Astrocyte of the spinal cord (primary cell): Measurements from ENCODE around the gene PTPRN2.
"Not testable (repeated sequence)": the region's sequence is repeated elsewhere in the genome, so short reads cannot be mapped to it uniquely, and the experiment has no call there.

Source experiments
- DNase-seq: peaks from one replicate; pipeline ENCODE4 v3.0.0; 2011; ENCODE audit warnings: low read depth, low spot score
- H3K4me3 ChIP-seq: 2 replicates; pipeline ENCODE4 v1.5.1; 2011; ENCODE audit warnings: low read depth, mild to moderate bottlenecking, low read length, moderate library complexity
- in situ Hi-C: cut with HindIII; loops from 2 replicates; pipeline ENCODE4 v1.10.0; 2017; ENCODE audit warnings: low sequenced_read_pairs
- TF ChIP-seq, protein P1 (sequence below): IDR thresholded peaks from 2 replicates; pipeline ENCODE4 v1.5.1; 2012; ENCODE audit warnings: low read depth, mild to moderate bottlenecking, low read length, inconsistent platforms

Gene PTPRN2

DNA sequence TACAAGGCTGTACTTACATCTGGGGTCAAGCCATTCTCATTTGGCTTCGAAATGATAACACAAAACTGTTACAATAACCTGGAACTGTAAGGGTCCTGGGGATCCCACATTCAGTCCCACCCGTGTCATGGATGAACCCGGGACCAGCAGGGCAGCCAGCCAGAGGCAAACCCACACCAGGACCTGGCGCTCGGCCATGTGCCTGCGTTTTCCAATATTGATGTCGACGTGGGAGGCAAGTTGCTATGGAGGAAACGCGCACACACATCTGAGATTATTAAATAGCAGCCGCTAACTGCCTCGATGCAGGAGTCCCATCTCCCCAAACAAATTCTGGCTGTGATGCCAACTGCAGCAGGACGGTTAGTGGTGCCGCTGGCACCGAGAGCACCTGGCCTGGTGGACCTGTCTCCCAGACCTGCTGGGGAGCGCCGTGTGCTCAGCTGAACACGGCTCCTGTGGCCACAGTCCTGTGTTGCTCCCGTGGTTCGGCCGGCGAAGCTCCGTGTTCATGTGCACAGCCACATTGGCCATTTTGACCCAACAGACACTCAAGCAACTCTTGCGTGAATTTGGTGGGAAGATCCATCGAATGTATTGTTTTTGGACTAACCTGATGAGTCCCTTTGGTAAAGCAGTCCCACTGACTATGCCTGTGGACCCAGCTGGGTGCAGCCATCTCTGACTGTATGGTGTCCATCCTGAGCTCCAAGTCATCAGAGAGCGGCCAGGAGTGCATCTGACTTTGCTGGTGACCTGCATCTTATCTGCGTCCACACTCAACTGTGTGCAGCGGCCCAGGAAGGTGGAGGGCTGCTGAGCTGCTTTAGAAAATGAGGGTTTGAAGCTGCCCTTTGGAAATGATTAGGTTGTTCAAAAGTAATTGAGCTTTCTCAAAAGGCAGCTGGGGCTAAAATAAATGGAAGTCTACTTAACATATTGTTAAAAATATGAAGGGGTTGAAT lies 852.7 kb downstream of the PTPRN2 start:
- TF ChIP-seq, protein P1, sequence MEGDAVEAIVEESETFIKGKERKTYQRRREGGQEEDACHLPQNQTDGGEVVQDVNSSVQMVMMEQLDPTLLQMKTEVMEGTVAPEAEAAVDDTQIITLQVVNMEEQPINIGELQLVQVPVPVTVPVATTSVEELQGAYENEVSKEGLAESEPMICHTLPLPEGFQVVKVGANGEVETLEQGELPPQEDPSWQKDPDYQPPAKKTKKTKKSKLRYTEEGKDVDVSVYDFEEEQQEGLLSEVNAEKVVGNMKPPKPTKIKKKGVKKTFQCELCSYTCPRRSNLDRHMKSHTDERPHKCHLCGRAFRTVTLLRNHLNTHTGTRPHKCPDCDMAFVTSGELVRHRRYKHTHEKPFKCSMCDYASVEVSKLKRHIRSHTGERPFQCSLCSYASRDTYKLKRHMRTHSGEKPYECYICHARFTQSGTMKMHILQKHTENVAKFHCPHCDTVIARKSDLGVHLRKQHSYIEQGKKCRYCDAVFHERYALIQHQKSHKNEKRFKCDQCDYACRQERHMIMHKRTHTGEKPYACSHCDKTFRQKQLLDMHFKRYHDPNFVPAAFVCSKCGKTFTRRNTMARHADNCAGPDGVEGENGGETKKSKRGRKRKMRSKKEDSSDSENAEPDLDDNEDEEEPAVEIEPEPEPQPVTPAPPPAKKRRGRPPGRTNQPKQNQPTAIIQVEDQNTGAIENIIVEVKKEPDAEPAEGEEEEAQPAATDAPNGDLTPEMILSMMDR, result no peak
- no peak overlapping the region for H3K4me3 ChIP-seq
- in situ Hi-C loops, result no loop called here
- DNase-seq, result no peak

DNA sequence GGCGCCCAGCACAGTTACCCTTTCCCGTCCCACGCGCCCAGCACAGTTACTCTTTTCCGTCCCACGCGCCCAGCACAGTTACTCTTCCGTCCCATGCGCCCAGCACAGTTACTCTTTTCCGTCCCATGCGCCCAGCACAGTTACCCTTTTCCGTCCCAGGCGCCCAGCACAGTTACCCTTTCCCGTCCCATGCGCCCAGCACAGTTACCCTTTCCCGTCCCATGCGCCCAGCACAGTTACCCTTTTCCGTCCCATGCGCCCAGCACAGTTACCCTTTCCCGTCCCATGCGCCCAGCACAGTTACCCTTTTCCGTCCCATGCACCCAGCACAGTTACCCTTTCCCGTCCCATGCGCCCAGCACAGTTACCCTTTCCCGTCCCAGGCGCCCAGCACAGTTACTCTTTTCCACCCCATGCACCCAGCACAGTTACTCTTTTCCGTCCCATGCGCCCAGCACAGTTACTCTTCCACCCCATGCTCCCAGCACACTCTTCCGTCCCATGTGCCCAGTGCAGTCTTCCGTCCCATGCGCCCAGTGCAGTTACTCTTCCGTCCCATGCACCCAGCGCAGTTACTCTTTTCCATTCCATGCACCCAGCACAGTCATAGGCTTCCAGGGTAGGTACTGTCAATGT lies 853.7 kb downstream of the PTPRN2 start:
- H3K4me3 ChIP-seq, in situ Hi-C loops: not testable (repeated sequence)

DNA sequence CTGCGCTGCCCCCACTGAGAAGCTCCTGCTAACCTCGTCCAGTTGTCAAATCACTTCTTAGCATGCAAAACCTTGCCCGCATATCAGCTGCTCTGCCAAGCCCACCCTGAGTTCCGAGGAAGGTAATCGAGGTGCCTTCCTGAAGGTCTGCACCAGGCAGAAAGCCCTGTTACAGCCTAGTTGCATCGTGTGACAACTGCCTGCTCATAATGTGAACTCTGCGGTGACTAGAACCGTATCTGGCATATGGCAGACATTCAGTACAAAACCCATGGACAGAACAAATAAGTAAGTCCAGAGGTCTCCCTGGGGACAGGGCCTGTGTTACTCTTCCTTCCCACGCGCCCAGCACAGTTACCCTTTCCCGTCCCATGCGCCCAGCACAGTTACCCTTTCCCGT lies 856.5 kb downstream of the PTPRN2 start:
- TF ChIP-seq, protein P1, result no peak
- in situ Hi-C loops, result no loop called here
- DNase-seq, result no peak
- H3K4me3 ChIP-seq, result no peak overlapping the region

More for the DNA sequence above, 853.7 kb downstream of the PTPRN2 start:
- not testable (repeated sequence) for DNase-seq

DNA sequence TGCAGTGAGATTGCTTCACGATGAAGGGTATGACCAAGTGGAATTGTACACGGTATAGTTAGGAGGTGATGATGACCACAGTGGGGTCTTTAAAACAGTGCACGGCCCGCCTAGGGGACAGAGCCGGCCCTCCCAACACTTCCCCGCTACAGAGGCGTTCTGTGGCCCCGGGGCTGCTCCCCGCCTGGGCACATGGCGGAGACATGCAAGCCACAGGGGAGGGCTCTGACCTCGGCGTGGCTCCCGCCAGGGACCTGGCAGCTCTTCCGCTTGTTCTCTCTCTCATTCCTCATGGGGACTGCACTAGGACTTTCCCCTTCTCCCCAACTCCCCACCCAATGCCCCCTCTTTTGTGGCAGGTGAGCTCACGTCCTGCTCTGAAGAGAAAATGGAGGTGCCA lies 857.0 kb downstream of the PTPRN2 start:
- TF ChIP-seq, protein P1, result no peak
- no peak for DNase-seq
- in situ Hi-C loops, result no loop called here
- no peak overlapping the region for H3K4me3 ChIP-seq

DNA sequence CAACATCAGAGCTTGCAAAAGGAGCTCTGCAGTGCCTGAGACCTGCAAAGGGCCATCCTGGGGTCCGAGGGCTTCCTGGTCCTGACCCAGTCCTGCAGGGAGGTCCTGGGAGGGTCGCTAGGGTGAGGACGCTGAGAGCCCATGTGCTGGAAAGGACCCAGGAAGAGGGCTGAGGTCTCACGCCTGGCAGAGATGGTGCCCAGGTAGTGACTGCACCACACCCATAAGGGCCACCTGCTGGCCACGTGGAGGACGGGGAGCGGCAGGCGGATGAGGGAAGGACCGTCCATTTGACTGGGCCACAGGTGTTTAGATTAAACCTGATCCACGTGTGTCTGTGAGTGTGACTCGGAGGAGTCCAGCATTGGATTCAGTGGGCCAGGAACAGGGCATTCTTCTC lies 858.1 kb downstream of the PTPRN2 start:
- TF ChIP-seq, protein P1, result no peak
- no peak overlapping the region for H3K4me3 ChIP-seq
- in situ Hi-C loops, result no loop called here
- no peak for DNase-seq

DNA sequence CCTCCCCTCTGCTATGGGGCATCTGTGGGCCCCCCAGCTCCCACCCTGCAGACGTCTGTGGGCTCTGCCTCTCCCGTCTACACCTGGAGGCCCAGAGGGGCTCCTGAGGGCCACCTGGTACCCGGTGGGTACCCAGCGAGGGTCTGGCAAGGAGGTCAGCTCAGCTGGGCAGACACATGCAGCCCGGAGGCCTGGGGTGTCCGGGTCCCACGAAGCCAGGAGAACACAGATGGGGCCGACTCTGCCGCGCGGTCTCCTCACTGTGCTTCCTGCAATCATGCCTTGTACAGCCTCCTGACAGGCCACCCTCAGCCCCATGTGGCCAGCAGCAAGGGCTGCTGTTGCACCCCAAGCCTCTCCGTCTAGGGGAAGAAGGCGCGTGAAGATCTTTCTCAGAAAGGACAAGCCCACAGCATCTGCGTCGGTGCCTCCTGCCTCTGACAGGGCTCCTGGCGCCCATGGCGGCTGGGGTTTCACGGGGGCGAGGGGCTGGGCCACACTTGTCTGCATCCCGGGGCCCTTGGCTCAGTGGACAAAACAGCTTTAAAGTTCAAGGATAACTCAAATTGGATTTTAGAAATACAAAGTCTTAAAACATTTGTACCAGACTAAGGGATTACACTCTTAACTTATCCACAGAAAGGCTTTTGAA lies 859.5 kb downstream of the PTPRN2 start:
- no peak for DNase-seq
- TF ChIP-seq, protein P1, result no peak
- in situ Hi-C loops, result no loop called here

DNA sequence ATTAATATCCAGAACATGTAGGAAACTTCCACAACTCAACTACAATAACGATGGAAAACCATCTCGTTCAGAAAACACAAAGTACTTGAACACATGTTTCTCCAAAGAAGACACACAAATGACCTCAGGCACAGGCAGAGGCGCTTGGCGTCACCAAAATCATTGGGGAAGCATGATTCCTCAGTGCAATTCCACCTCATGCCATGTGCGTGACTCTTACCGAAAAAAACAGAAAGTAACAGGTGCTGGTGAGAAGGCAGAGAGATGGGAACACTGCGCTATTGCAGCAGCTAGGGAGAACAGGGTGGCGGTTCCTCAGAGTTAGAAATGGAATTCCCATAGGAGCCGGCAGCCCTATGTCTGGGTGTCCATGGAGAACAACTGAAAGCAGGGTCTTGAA lies 860.9 kb downstream of the PTPRN2 start:
- no peak for DNase-seq
- H3K4me3 ChIP-seq, result no peak overlapping the region
- TF ChIP-seq, protein P1, result no peak
- in situ Hi-C loops, result no loop called here

More for the DNA sequence above, 859.5 kb downstream of the PTPRN2 start:
- H3K4me3 ChIP-seq, result no peak overlapping the region

DNA sequence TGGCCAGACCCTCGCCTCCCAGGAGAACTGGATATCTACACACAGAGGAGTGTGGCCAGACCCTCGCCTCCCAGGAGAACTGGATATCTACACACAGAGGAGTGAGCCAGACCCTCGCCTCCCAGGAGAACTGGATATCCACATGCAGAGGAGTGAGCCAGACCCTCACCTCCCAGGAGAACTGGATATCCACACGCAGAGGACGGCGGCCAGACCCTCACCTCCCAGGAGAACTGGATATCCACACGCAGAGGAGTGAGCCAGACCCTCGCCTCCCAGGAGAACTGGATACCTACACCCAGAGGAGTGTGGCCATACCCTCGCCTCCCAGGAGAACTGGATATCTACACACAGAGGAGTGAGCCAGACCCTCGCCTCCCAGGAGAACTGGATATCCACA lies 862.3 kb downstream of the PTPRN2 start:
- DNase-seq, in situ Hi-C loops, H3K4me3 ChIP-seq: not testable (repeated sequence)
